Measurements from ENCODE around the gene SP2. TPM values are rescaled to one million over a fixed set of nuclear protein-coding genes. Genes with fewer than 3 reads are reported as not detected.
"Not testable (repeated sequence)": the region's sequence is repeated elsewhere in the genome, so short reads cannot be mapped to it uniquely, and the experiment has no call there.

The SP2 gene
- total and polyA plus RNA-seq, 11 donors: 4.1 to 21.2 (median 16.0) TPM

- ATAC-seq: peak; percentile 65 to 80 (median 72)
- 58 to 75% (median 64%) methylated on average over 7 to 10 of the region's 10 CpGs for WGBS, 4 donors
These were observed 33.4 kb downstream of the SP2 start for GRCh38 chr17:47929218-47930000.

GRCh38 chr17:47931848-47932247 is 35.8 kb downstream of the SP2 start:
- intact Hi-C loops (cut with DNase I): no loop called here
- peaks cover 0 to 21% (median 2%) of the 10 kb centered on the region in 12 donors for H3K4me1 ChIP-seq
- DNase-seq: no peak
- 79 to 88% (median 87%) methylated on average over 4 of the region's 4 CpGs for WGBS, 4 donors
- peaks cover 0 to 34% (median 28%) of the 10 kb centered on the region in 9 donors for H3K36me3 ChIP-seq
- H3K9me3 ChIP-seq: no peaks in the 10 kb centered on the region
- H3K27me3 ChIP-seq: no peaks in the 10 kb centered on the region
- H3K27ac ChIP-seq: no peak overlapping the region
- no peak for ATAC-seq
- TF ChIP-seq POLR2A (IDR thresholded peaks at IDR 0.05) (no peak), CTCF (IDR thresholded peaks at IDR 0.05) (no peak)
- H3K4me3 ChIP-seq: no peak overlapping the region

More at GRCh38 chr17:47929218-47930000, 33.4 kb downstream of the SP2 start:
- Histone ChIP-seq H3K4me3 (no peak overlapping the region), H3K27ac (peak overlapping the region in 10 of 12 donors; percentile 31 to 79 (median 46)), H3K9me3 (no peaks in the 10 kb centered on the region), H3K4me1 (peaks cover 0 to 21% (median 2%) of the 10 kb centered on the region in 12 donors), H3K36me3 (peaks cover 0 to 59% (median 50%) of the 10 kb centered on the region in 9 donors), H3K27me3 (no peaks in the 10 kb centered on the region)
- intact Hi-C loops (cut with DNase I): no loop called here
- TF ChIP-seq CTCF (IDR thresholded peaks at IDR 0.05) (no peak), POLR2A (IDR thresholded peaks at IDR 0.05) (no peak)
- peak in 2 of 5 donors; percentile 25 to 69 for DNase-seq

DNA sequence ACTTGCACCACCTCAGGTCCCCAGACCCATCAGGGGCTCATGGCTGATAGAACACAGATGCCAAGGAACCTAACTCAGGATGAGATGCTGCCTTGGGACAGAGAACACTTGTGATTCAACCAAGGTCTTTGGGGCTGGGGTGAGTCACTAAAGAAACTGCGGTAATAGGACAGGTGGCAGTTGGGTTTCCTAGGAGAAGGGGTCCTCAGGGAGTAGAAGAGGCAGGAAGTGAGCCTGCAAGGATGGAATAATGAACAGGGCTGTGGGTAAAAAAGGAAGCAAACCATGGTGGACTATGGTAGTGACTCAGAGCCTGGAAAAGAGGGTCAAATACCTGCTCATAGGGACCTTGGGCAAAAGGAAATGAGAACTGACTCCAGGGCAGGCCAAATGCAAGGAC is 38.8 kb downstream of the SP2 start:
- DNase-seq (no peak), ATAC-seq (no peak)
- H3K27me3 ChIP-seq: no peaks in the 10 kb centered on the region
- peaks cover 0 to 6% (median 4%) of the 10 kb centered on the region in 9 donors for H3K36me3 ChIP-seq
- H3K27ac ChIP-seq: no peak overlapping the region
- TF ChIP-seq POLR2A (IDR thresholded peaks at IDR 0.05) (no peak), CTCF (IDR thresholded peaks at IDR 0.05) (no peak)
- intact Hi-C loops (cut with DNase I): no loop called here
- 76 to 90% (median 87%) methylated on average over 1 of the region's 1 CpG for WGBS, 4 donors
- H3K4me3 ChIP-seq: no peak overlapping the region
- peaks cover 0 to 7% (median 0%) of the 10 kb centered on the region in 12 donors for H3K4me1 ChIP-seq
- H3K9me3 ChIP-seq: no peaks in the 10 kb centered on the region

GRCh38 chr17:47935468-47935867 is 39.4 kb downstream of the SP2 start:
- H3K4me3 ChIP-seq; intact Hi-C loops (cut with DNase I); ATAC-seq; H3K27ac ChIP-seq; H3K36me3 ChIP-seq; H3K27me3 ChIP-seq; DNase-seq; H3K4me1 ChIP-seq; H3K9me3 ChIP-seq: not testable (repeated sequence)
- 79 to 89% (median 83%) methylated on average over 3 of the region's 3 CpGs for WGBS, 4 donors
